Thoracic aorta (tissue), 2 donors: ENCODE data around the gene PLSCR5. TPM values are rescaled to one million over a fixed set of nuclear protein-coding genes. Genes with fewer than 3 reads are reported as not detected.

ENCODE experiments used
- ATAC-seq: fragments of 150-250 bp; one replicate; pipeline ENCODE4 v1.8.0; 2017; ENCODE audit warnings: low read depth; ENCODE audit not compliant: insufficient number of reproducible peaks, low FRiP score
- DNase-seq: peaks from one replicate; pipeline ENCODE4 v3.0.0-alpha.2; 2020; ENCODE audit warnings: low spot score
- H3K27ac ChIP-seq, 2 donors: fragments of 200-600 bp; sonication (generic); 1 replicate in 1 of 2; 2 replicates in 1 of 2; pipeline ENCODE4 v1.5.1; 2016; ENCODE audit warnings: mild to moderate bottlenecking in 2 of 2, moderate library complexity in 2 of 2
- H3K27me3 ChIP-seq: fragments of 200-600 bp; sonication (generic); replicated peaks from 2 replicates; pipeline ENCODE4 v1.6.0; 2016; ENCODE audit warnings: mild to moderate bottlenecking; ENCODE audit not compliant: insufficient read depth
- H3K36me3 ChIP-seq: fragments of 200-600 bp; sonication (generic); one replicate; pipeline ENCODE4 v1.5.1; 2016
- H3K4me1 ChIP-seq, 2 donors: fragments of 200-600 bp; sonication (generic); 1 replicate in 1 of 2; 2 replicates in 1 of 2; pipeline versions ENCODE4 v1.5.1 to v1.6.0; 2016; ENCODE audit warnings: low read depth in 2 of 2, mild to moderate bottlenecking in 1 of 2; ENCODE audit not compliant: control insufficient read depth in 1 of 2
- H3K4me3 ChIP-seq: fragments of 200-600 bp; sonication (generic); 2 replicates; pipeline ENCODE4 v1.5.1; 2016; ENCODE audit warnings: mild to moderate bottlenecking
- H3K9me3 ChIP-seq: fragments of 200-600 bp; sonication (generic); 2 replicates; pipeline ENCODE4 v1.5.1; 2016
- total RNA-seq, 2 donors: library from RNA; depleted of rRNA; stranded (reverse); fragments of >200 nt; gene quantifications; one replicate each; pipeline versions ENCODE4 v1.1.0 to v1.2.3, GENCODE V29; 2016
- TF ChIP-seq, protein P1 (sequence below): fragments of 200-600 bp; sonication (generic); IDR thresholded peaks from one replicate; pipeline ENCODE4 v1.5.1; 2019; ENCODE audit warnings: antibody characterized with exemption

PLSCR5 gene, protein sequence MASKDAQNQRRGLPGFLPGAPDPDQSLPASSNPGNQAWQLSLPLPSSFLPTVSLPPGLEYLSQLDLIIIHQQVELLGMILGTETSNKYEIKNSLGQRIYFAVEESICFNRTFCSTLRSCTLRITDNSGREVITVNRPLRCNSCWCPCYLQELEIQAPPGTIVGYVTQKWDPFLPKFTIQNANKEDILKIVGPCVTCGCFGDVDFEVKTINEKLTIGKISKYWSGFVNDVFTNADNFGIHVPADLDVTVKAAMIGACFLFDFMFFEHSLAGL
- not detected for total RNA-seq

DNA sequence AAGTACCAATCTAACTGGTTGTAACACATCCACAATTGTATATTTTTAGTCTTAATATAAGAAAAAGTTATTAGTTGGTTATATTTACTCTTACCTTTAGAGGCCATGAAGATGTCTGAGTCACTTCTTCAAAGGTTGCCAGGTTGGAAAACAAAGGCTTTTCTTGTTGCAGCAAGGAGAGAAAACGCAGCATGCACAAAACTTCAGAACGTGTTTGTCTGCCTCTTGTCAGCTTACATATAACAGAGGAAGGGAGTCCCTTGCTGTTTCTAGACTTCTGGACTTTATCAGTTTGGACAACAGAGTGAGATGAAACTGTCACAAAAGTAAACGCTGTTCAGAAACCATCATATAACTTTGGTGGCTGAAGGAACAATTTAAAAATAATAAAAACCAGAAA is at the start of gene PLSCR5:
Gene PLSCR5 (minus strand): TSS at position 241 of the 400 bp plus-strand sequence. CDS start 134 bp downstream, at position 107.
- ATAC-seq: no peak
- Histone ChIP-seq H3K9me3 (no peaks in the 10 kb centered on the region), H3K4me3 (no peak within 1 kb of the TSS), H3K27ac (no peak within 1 kb of the TSS), H3K36me3 (no peaks in the 10 kb centered on the region), H3K4me1 (no peaks in the 10 kb centered on the region), H3K27me3 (no peaks in the 10 kb centered on the region)
- no peak for DNase-seq
- TF ChIP-seq, protein P1, sequence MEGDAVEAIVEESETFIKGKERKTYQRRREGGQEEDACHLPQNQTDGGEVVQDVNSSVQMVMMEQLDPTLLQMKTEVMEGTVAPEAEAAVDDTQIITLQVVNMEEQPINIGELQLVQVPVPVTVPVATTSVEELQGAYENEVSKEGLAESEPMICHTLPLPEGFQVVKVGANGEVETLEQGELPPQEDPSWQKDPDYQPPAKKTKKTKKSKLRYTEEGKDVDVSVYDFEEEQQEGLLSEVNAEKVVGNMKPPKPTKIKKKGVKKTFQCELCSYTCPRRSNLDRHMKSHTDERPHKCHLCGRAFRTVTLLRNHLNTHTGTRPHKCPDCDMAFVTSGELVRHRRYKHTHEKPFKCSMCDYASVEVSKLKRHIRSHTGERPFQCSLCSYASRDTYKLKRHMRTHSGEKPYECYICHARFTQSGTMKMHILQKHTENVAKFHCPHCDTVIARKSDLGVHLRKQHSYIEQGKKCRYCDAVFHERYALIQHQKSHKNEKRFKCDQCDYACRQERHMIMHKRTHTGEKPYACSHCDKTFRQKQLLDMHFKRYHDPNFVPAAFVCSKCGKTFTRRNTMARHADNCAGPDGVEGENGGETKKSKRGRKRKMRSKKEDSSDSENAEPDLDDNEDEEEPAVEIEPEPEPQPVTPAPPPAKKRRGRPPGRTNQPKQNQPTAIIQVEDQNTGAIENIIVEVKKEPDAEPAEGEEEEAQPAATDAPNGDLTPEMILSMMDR: no peak

DNA sequence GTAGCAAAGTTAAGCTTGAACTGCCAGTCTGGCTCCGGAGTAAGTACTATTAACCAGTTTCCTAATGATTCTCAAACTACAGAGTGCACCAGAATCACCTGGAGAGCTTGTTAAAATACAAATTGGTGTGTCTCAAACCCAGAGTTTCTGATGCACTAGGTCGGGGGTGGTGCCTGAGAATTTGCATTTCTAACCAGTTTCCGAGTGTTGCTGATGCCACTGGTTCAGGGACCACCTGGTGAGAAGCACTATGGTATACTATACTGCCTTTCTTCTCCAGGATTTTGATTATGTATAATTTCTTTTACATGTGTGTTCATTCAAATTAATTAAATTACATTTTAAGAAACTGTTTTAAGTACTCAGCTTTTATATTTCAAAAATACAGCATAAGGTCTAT is 48.8 kb upstream of the PLSCR5 start:
- DNase-seq (no peak), ATAC-seq (no peak)
- Histone ChIP-seq H3K36me3 (no peaks in the 10 kb centered on the region), H3K4me1 (peaks cover 0 to 3% of the 10 kb centered on the region in 2 donors), H3K4me3 (no peak overlapping the region), H3K27ac (no peak overlapping the region), H3K9me3 (no peaks in the 10 kb centered on the region), H3K27me3 (no peaks in the 10 kb centered on the region)
- TF ChIP-seq, protein P1: no peak

DNA sequence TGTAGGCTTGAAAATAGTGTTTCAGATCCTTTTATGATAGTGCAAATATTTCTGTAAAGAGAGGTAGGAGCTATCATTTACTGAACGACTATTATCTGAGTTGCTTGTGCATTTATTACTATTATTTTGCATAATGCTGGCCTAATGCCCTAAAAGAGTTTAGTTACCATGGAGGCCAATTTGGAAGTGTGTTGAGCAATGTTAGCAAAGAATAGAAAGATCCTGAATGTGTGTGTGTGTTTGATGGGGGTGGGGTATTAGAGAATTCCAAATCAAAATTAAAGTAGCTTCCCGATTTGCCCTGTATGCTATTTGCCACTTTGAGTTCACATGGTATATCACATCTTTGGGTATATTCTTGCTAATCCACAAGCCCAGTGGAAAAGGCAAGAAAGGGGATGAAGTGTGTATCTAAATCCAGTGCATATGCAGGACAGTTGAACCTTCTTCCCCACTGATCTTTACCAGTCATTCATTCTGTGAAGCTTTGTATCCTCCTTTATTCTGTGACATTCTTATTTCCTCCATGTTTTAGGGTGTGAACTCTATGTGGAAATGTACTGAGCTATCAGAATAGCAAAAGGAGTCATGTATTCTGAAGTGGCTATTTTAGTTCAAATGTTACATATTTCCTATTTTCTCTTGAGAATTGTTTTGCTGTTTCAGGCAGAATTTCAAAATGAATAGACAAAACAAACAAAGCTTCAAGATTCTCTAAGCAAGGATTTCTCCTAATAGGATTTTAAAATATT is 45.7 kb upstream of the PLSCR5 start:
- no peaks in the 10 kb centered on the region for H3K27me3 ChIP-seq

DNA sequence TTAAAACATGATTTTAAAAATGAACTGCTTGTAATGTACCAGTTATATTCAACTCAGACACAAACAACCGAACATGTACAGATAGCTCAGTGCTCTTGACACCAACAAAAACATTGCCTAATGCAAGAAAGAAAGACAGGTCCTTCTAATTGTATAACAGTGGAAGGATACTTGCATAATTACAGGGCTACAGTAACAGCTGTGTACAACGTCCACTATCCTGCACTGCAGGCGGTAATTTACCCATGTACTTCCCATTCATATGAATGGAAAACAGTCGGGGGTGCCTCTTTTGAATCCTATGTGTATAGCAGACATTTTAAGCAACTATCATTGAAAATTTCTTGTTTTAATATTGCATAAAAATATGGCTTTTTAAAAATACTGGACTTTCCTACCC is 41.1 kb upstream of the PLSCR5 start:
- DNase-seq (no peak), ATAC-seq (no peak)
- Histone ChIP-seq H3K27me3 (no peaks in the 10 kb centered on the region), H3K36me3 (no peaks in the 10 kb centered on the region), H3K4me3 (no peak overlapping the region), H3K4me1 (peaks cover 0 to 3% of the 10 kb centered on the region in 2 donors), H3K9me3 (no peaks in the 10 kb centered on the region), H3K27ac (no peak overlapping the region)
- TF ChIP-seq, protein P1: no peak

More for the DNA sequence above, 45.7 kb upstream of the PLSCR5 start:
- DNase-seq (no peak), ATAC-seq (no peak)
- no peaks in the 10 kb centered on the region for H3K36me3 ChIP-seq
- peaks cover 0 to 3% of the 10 kb centered on the region in 2 donors for H3K4me1 ChIP-seq
- TF ChIP-seq, protein P1: no peak
- H3K9me3 ChIP-seq: no peaks in the 10 kb centered on the region
- no peak overlapping the region for H3K27ac ChIP-seq
- H3K4me3 ChIP-seq: no peak overlapping the region

DNA sequence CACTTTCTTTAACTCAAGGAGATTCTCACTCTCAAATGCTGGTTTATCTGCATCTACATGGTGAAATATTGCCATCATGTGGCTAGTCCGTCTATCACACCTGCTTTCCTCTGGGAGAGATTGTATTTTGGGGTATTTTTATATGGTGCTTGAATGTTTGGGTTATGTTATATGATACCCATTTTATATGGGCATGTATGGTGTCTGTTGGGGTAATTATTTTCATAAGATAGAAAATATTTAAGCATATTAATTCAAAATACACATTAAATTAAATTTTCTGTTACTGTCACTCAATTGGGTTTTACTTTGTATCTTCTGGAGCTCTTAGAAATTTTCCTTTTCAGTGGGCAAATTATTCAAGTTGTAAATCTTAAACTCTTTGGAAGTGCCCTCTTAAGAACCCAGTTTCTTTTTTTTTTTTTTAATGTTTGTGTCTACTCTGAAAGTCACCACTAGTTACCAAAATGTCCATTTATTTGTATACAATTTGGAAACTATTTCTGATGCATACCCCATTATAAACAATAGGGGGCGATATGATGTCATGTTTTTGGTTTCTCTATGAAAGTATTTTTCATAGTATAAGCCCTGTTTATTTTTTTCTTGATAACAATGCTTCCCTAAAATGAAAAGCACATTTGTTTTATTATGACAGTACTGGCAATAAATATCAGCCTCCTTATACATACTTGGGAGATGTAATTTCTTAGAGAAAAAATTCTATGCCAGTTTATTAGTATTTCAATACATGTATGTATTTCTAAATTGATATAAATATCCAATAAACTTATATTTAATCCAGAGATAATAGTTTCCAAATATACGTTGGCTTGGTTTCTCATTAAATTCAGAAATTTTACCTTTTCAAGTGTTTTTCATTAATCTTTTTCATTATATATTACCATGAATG is 36.1 kb upstream of the PLSCR5 start:
- Histone ChIP-seq H3K4me3 (no peak overlapping the region), H3K4me1 (no peaks in the 10 kb centered on the region), H3K9me3 (no peaks in the 10 kb centered on the region), H3K27me3 (no peaks in the 10 kb centered on the region), H3K36me3 (no peaks in the 10 kb centered on the region), H3K27ac (no peak overlapping the region)
- TF ChIP-seq, protein P1: peak; percentile 4
- ATAC-seq (no peak), DNase-seq (no peak)
